Spleen (tissue), 7 donors: Measurements from ENCODE around the gene TMEM72.

Experiments
- CTCF ChIP-seq, 11 experiments: fragments of 200-600 bp in 7 of 11; fragments of 450-650 bp in 4 of 11; sonication (generic) in 4 of 11; IDR thresholded peaks in 8 of 11; conservative IDR thresholded peaks in 3 of 11; 1 replicate in 7 of 11; 2 replicates in 4 of 11; pipeline versions ENCODE4 v1.4.0 to v1.8.0; 2016 to 2021; ENCODE audit warnings: antibody characterized with exemption in 11 of 11, inconsistent platforms in 4 of 11, mild to moderate bottlenecking in 1 of 11
- POLR2AphosphoS5 ChIP-seq, 3 donors: sonication (generic); formaldehyde crosslinking; IDR thresholded peaks; one replicate each; pipeline ENCODE4 v1.5.1; 2017; ENCODE audit warnings: antibody characterized with exemption in 3 of 3
- donor health status: DM: no; HTN: no; CAD: no; lungs with moderate emphysema.
- donor health status: DM: no; HTN: no; CAD: no.
- donor health status: DM: no; HTN: no; CAD: no.

- TF ChIP-seq CTCF (IDR thresholded peaks at IDR 0.05 in 8 of 11, conservative IDR thresholded peaks at IDR 0.05 in 3 of 11) (no peak), POLR2AphosphoS5 (IDR thresholded peaks at IDR 0.05) (no peak)
These were observed 24.2 kb downstream of the TMEM72 start for GRCh38 chr10:44935201-44935965.
